Measurements from ENCODE around the gene EIF2B4.

DNA sequence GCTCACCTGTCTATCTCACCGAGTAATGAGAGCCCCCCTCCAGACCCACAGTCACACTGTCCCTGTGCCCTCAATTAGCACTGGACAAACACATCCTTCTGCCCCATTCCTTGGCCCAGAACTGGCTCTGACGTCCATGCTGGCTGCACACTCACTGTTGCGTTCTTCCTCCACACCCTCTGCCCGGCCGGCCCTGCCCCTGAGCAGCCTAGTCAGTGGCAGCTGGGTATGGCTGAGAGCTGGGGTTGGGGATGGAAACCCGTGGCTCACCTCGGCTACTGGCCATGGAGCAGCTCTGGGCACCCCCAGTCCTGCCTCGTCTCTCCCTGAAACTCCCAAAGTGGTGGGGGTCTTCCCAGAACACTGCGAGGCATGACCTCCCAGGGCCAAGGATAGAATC lies 55.4 kb downstream of the EIF2B4 start:
- TF ChIP-seq, protein P1, sequence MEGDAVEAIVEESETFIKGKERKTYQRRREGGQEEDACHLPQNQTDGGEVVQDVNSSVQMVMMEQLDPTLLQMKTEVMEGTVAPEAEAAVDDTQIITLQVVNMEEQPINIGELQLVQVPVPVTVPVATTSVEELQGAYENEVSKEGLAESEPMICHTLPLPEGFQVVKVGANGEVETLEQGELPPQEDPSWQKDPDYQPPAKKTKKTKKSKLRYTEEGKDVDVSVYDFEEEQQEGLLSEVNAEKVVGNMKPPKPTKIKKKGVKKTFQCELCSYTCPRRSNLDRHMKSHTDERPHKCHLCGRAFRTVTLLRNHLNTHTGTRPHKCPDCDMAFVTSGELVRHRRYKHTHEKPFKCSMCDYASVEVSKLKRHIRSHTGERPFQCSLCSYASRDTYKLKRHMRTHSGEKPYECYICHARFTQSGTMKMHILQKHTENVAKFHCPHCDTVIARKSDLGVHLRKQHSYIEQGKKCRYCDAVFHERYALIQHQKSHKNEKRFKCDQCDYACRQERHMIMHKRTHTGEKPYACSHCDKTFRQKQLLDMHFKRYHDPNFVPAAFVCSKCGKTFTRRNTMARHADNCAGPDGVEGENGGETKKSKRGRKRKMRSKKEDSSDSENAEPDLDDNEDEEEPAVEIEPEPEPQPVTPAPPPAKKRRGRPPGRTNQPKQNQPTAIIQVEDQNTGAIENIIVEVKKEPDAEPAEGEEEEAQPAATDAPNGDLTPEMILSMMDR (IDR thresholded peaks at IDR 0.05; ENCODE audit: low read depth, low read length, missing input control): no peak
- TF ChIP-seq NR2F2 (IDR thresholded peaks at IDR 0.05) (no peak), SP1 (IDR thresholded peaks at IDR 0.05) (no peak), HNF4A (conservative IDR thresholded peaks at IDR 0.05) (no peak), GABPA (IDR thresholded peaks at IDR 0.05 in 1 of 2, conservative IDR thresholded peaks at IDR 0.05 in 1 of 2) (no peak), TAF1 (conservative IDR thresholded peaks at IDR 0.05) (no peak), RAD21 (IDR thresholded peaks at IDR 0.05) (no peak), EGR1 (IDR thresholded peaks at IDR 0.05; ENCODE audit: low read depth in 2 of 2) (no peak), HNF4G (IDR thresholded peaks at IDR 0.05) (no peak), JUND (IDR thresholded peaks at IDR 0.05) (no peak), YY1 (IDR thresholded peaks at IDR 0.05) (no peak)
- TF ChIP-seq, protein P2, sequence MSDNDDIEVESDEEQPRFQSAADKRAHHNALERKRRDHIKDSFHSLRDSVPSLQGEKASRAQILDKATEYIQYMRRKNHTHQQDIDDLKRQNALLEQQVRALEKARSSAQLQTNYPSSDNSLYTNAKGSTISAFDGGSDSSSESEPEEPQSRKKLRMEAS (IDR thresholded peaks at IDR 0.05): no peak
- TF ChIP-seq, protein P3, sequence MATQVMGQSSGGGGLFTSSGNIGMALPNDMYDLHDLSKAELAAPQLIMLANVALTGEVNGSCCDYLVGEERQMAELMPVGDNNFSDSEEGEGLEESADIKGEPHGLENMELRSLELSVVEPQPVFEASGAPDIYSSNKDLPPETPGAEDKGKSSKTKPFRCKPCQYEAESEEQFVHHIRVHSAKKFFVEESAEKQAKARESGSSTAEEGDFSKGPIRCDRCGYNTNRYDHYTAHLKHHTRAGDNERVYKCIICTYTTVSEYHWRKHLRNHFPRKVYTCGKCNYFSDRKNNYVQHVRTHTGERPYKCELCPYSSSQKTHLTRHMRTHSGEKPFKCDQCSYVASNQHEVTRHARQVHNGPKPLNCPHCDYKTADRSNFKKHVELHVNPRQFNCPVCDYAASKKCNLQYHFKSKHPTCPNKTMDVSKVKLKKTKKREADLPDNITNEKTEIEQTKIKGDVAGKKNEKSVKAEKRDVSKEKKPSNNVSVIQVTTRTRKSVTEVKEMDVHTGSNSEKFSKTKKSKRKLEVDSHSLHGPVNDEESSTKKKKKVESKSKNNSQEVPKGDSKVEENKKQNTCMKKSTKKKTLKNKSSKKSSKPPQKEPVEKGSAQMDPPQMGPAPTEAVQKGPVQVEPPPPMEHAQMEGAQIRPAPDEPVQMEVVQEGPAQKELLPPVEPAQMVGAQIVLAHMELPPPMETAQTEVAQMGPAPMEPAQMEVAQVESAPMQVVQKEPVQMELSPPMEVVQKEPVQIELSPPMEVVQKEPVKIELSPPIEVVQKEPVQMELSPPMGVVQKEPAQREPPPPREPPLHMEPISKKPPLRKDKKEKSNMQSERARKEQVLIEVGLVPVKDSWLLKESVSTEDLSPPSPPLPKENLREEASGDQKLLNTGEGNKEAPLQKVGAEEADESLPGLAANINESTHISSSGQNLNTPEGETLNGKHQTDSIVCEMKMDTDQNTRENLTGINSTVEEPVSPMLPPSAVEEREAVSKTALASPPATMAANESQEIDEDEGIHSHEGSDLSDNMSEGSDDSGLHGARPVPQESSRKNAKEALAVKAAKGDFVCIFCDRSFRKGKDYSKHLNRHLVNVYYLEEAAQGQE (IDR thresholded peaks at IDR 0.05): no peak
- TF ChIP-seq, protein P4, sequence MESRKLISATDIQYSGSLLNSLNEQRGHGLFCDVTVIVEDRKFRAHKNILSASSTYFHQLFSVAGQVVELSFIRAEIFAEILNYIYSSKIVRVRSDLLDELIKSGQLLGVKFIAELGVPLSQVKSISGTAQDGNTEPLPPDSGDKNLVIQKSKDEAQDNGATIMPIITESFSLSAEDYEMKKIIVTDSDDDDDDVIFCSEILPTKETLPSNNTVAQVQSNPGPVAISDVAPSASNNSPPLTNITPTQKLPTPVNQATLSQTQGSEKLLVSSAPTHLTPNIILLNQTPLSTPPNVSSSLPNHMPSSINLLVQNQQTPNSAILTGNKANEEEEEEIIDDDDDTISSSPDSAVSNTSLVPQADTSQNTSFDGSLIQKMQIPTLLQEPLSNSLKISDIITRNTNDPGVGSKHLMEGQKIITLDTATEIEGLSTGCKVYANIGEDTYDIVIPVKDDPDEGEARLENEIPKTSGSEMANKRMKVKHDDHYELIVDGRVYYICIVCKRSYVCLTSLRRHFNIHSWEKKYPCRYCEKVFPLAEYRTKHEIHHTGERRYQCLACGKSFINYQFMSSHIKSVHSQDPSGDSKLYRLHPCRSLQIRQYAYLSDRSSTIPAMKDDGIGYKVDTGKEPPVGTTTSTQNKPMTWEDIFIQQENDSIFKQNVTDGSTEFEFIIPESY (IDR thresholded peaks at IDR 0.05): no peak
